ENCODE measurements around the gene COLEC12. TPM values are rescaled to one million over a fixed set of nuclear protein-coding genes. Genes with fewer than 3 reads are reported as not detected.

COLEC12 gene
- total RNA-seq, 2 experiments from 2014 or later, result not detected

DNA sequence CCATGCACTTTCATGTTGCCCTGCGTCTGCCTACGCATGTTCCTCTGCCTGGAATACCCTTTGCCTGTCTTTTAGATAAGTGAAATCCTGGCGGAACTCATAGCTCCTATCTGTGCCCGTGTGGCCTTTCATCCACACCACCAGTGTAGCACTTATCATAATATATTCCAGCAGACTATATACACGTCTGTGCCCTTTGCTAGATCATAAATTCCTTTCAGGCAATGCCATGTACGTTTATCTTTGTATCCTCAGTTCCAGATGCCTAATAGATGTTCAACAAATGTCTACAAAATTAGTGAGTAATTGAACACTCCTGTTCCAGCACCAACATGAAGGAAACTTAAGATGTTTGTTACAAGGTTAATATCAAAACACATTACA, 106.9 kb downstream of the COLEC12 start:
- TF ChIP-seq, protein P1, sequence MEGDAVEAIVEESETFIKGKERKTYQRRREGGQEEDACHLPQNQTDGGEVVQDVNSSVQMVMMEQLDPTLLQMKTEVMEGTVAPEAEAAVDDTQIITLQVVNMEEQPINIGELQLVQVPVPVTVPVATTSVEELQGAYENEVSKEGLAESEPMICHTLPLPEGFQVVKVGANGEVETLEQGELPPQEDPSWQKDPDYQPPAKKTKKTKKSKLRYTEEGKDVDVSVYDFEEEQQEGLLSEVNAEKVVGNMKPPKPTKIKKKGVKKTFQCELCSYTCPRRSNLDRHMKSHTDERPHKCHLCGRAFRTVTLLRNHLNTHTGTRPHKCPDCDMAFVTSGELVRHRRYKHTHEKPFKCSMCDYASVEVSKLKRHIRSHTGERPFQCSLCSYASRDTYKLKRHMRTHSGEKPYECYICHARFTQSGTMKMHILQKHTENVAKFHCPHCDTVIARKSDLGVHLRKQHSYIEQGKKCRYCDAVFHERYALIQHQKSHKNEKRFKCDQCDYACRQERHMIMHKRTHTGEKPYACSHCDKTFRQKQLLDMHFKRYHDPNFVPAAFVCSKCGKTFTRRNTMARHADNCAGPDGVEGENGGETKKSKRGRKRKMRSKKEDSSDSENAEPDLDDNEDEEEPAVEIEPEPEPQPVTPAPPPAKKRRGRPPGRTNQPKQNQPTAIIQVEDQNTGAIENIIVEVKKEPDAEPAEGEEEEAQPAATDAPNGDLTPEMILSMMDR (IDR thresholded peaks at IDR 0.05), result no peak
- no peaks in the 10 kb centered on the region for H3K36me3 Mint-ChIP-seq (ENCODE audit: low read depth)
- no peak for ATAC-seq (ENCODE audit: poor library complexity)

DNA sequence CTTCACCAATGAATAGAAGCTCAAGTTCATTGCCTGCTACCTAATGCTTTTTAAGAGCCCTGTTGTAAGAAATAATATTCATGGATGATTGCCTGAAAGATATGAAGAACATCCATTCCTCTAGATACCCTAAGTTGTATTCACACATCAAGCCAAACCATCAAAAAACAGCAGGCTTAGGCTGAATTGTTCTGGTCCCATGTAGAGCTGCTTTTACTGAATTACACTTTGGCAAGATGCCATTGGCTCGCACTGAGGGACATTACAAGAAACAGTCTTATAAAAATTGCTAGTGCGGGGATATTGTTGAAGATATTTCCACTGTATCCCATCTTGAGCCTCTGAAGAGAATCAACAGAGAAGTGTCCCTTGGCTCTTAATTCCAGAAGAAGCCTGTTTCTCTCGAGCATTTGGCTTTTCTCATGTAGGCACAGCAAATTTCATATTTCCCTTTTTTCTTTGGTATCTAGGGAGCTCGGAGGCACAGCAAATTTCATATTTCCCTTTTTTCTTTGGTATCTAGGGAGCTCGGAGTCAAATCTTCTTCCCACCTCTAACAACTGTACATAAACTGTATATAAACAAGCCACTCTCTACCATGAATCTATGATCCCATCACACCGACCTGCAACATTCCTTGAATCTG, 107.5 kb downstream of the COLEC12 start:
- Histone ChIP-seq H3K4me1 (ENCODE audit: insufficient read depth, low read length) (no peaks in the 10 kb centered on the region), H3K36me3 (ENCODE audit: insufficient read depth, low read length) (no peaks in the 10 kb centered on the region), H3K27me3 (ENCODE audit: control insufficient read depth in 1 of 2, insufficient read depth in 2 of 2, low read length in 2 of 2) (peaks cover 0 to 5% of the 10 kb centered on the region in 2 experiments), H3K4me3 (ENCODE audit: low read length) (no peak overlapping the region), H3K27ac (ENCODE audit: low read depth in 1 of 2, low read length in 2 of 2) (no peak overlapping the region), H3K9me3 (ENCODE audit: control insufficient read depth in 1 of 2, insufficient read depth in 1 of 2, low read length in 2 of 2) (no peaks in the 10 kb centered on the region)
- ChIA-PET CTCF (no interaction called here), POLR2A (no interaction called here)
- no peak overlapping the region for H3K4me3 Mint-ChIP-seq
- intact Hi-C loops (cut with DNase I, micrococcal nuclease), result no loop called here
- H3K27me3 Mint-ChIP-seq, result peaks cover 5% of the 10 kb centered on the region
- H3K4me1 Mint-ChIP-seq (ENCODE audit: low read depth), result no peaks in the 10 kb centered on the region
- H3K9me3 Mint-ChIP-seq, result no peaks in the 10 kb centered on the region
- H3K27ac Mint-ChIP-seq, result no peak overlapping the region
- ATAC-seq (ENCODE audit: poor library complexity) (no peak), DNase-seq (no peak)
- TF ChIP-seq, protein P1 (IDR thresholded peaks at IDR 0.05), result no peak
- no peaks in the 10 kb centered on the region for H3K36me3 Mint-ChIP-seq (ENCODE audit: low read depth)

More for the DNA sequence above, 106.9 kb downstream of the COLEC12 start:
- POLR2A ChIA-PET, result no interaction called here
- H3K4me3 ChIP-seq (ENCODE audit: low read length), result no peak overlapping the region
- CTCF ChIA-PET, result no interaction called here
- H3K36me3 ChIP-seq (ENCODE audit: insufficient read depth, low read length), result no peaks in the 10 kb centered on the region
- H3K27ac ChIP-seq (ENCODE audit: low read depth in 1 of 2, low read length in 2 of 2), result no peak overlapping the region
- no peaks in the 10 kb centered on the region for H3K9me3 ChIP-seq (ENCODE audit: control insufficient read depth in 1 of 2, insufficient read depth in 1 of 2, low read length in 2 of 2)
- H3K4me3 Mint-ChIP-seq, result no peak overlapping the region
- no peak overlapping the region for H3K27ac Mint-ChIP-seq
- H3K9me3 Mint-ChIP-seq, result no peaks in the 10 kb centered on the region
- intact Hi-C loops (cut with DNase I, micrococcal nuclease), result no loop called here
- DNase-seq, result no peak
- peaks cover 0 to 5% of the 10 kb centered on the region in 2 experiments for H3K27me3 ChIP-seq (ENCODE audit: control insufficient read depth in 1 of 2, insufficient read depth in 2 of 2, low read length in 2 of 2)
- no peaks in the 10 kb centered on the region for H3K4me1 ChIP-seq (ENCODE audit: insufficient read depth, low read length)
- no peaks in the 10 kb centered on the region for H3K4me1 Mint-ChIP-seq (ENCODE audit: low read depth)
- H3K27me3 Mint-ChIP-seq, result peaks cover 5% of the 10 kb centered on the region

DNA sequence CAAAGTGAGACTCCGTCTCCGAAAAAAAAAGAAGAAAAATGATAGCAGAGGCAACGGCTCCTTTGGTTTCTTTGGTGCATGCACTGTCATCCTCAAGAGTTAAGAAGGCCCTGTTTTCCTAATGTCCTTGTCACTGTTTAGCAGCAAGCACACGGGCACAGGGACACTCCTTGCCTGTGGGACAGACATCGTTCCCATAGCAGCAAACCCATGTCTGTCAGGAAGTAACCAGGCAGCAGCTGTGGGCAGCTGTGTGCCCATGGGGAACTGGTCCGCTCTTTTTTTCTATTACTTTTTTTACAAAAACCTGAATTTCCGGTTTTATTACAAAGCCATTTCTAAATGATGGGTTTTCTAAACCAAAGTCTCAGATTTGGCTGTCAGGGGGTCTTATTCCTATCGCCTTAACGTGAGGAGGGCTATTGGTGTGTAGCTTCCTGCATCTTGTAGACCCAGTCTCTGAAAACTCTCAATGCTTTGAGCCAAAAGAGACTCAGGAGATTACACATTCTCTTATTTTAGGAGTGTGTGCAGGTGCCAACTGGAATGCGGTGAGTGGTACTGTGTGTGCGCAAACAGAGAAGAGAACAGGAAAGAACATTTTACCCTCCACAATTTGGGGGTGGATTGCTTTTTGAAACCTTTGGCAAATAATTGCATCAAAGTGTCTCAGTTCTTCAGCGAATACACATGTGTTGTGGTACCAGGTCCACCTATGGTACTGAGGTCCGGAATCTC, 109.6 kb downstream of the COLEC12 start:
- Mint-ChIP-seq H3K9me3 (no peaks in the 10 kb centered on the region), H3K27me3 (peaks cover 4% of the 10 kb centered on the region), H3K4me1 (ENCODE audit: low read depth) (no peaks in the 10 kb centered on the region), H3K4me3 (no peak overlapping the region), H3K27ac (no peak overlapping the region), H3K36me3 (ENCODE audit: low read depth) (no peaks in the 10 kb centered on the region)
- TF ChIP-seq, protein P1 (IDR thresholded peaks at IDR 0.05), result no peak
- intact Hi-C loops (cut with DNase I, micrococcal nuclease), result no loop called here
- peaks cover 0 to 5% of the 10 kb centered on the region in 2 experiments for H3K27me3 ChIP-seq (ENCODE audit: control insufficient read depth in 1 of 2, insufficient read depth in 2 of 2, low read length in 2 of 2)
- no peaks in the 10 kb centered on the region for H3K36me3 ChIP-seq (ENCODE audit: insufficient read depth, low read length)
- H3K4me3 ChIP-seq (ENCODE audit: low read length), result no peak overlapping the region
- CTCF ChIA-PET, result no interaction called here
- H3K4me1 ChIP-seq (ENCODE audit: insufficient read depth, low read length), result no peaks in the 10 kb centered on the region
- DNase-seq (no peak), ATAC-seq (ENCODE audit: poor library complexity) (no peak)
- H3K27ac ChIP-seq (ENCODE audit: low read depth in 1 of 2, low read length in 2 of 2), result no peak overlapping the region
- POLR2A ChIA-PET, result no interaction called here
- no peaks in the 10 kb centered on the region for H3K9me3 ChIP-seq (ENCODE audit: control insufficient read depth in 1 of 2, insufficient read depth in 1 of 2, low read length in 2 of 2)

Data from CD4-positive, alpha-beta T cell (primary cell).